ELR (cell line): Measurements from ENCODE around the gene TMEM63C.
"Not testable (repeated sequence)": the region's sequence is repeated elsewhere in the genome, so short reads cannot be mapped to it uniquely, and the experiment has no call there.

Experiments
- DNase-seq: peaks from one replicate; pipeline ENCODE4 v3.0.0-alpha.2; 2015; ENCODE audit warnings: low read depth

Gene TMEM63C

GRCh38 chr14:77278461-77279230, 97.0 kb downstream of the TMEM63C start:
- no peak for DNase-seq

DNA sequence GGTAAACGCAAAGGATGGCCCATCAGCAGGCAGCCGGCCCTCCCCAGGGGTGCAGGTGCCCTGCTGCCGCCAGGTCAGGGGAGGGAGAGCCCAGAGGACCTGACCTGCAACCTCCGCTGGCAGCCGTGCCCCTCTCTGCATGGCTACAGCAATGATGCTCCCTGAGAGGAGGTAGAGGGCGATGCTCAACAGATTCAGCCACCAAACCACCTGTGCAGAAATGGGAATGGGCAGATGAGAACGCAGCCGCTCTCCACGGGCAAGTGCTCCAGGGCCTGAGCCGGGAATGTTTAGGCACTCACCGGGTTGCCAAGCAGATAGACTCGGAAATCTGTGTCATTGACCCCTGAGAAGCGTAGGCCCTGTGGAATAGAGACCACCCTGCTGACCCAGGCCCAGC, 98.1 kb downstream of the TMEM63C start:
- no peak for DNase-seq

- DNase-seq = not testable (repeated sequence)
These were observed 99.3 kb downstream of the TMEM63C start for GRCh38 chr14:77280921-77281320.

- DNase-seq = no peak
These were observed 100.3 kb downstream of the TMEM63C start for GRCh38 chr14:77281852-77282410.

DNA sequence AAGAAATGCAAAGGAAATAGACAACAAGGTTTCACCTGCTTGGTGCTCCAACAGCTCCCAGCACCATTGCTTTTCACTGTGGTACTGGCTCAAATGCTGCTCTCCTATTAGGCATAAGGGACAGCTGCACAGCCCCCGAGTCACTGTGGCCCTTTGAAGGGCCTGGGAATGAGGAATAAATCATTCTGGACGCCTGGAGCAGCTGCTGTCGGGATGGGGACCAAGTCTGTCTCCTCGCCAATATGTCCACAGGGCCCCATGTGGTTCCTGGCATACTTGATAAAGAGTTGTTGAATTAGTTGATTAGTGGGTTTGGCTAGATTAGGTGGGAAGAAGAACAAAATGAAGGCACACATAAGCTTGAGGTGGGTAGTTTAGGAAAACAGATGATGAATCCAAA, 102.5 kb downstream of the TMEM63C start:
- DNase-seq = no peak

DNA sequence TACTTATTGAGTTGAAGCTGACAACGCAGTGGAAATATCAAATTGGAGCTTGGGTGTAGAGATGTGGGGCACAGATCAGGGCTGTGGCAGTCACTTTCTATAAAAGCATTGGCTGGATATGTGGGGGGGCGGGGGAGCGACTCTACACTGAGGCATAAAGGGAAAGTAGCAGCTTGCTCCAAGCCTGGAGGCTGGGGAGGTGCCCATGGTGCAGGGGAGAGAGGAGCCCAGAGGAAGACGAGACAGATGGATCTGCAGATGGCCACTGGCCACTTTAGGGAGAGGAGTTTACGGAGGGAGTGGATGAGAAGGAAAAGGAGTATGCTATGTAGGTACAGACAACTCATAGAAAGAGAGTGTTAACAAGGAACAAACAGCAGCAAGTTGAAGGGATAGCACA, 102.9 kb downstream of the TMEM63C start:
- DNase-seq = no peak

DNA sequence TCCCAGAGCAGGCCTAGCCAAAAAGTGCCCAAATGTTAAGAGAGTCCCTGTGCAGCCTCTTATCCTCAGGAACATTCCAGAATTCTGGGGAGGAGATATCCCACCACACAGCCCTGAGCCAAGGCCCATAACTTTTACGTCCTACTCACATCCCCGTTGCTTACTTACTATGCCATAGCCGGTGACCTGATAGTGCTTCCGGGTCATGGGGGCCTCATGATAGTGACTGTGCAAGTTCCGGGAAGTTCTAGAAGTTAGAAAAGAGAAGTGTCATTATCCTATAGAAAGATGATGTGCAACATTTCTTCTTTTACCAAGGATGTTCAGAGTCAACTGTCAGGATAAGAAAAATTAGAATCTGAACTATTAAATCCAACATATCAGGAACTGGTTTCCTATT, 105.0 kb downstream of the TMEM63C start:
- DNase-seq = no peak

GRCh38 chr14:77290705-77291104, 109.1 kb downstream of the TMEM63C start:
- DNase-seq = peak; percentile 61

GRCh38 chr14:77296155-77296554, 114.6 kb downstream of the TMEM63C start:
- DNase-seq = no peak

GRCh38 chr14:77296906-77297305, 115.3 kb downstream of the TMEM63C start:
- DNase-seq = no peak

DNA sequence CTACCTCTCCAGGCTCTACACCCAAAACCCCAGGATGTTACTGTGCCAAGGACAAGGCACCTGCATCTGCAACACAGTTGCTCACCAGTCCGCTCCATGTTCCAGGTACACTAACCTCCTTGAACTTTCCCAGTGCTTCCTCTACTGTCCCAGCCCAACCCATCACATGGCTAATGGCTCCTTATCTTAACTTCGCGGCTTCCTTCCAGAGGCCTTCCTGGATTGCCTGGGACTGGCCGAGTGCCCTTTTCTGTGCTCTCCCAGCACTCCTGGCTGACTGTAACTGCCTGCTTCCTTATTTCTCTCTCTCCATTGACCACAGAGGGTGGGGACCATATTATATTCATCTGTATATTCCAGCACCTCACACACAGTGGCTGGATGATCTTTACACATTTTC, 118.2 kb downstream of the TMEM63C start:
- no peak for DNase-seq

DNA sequence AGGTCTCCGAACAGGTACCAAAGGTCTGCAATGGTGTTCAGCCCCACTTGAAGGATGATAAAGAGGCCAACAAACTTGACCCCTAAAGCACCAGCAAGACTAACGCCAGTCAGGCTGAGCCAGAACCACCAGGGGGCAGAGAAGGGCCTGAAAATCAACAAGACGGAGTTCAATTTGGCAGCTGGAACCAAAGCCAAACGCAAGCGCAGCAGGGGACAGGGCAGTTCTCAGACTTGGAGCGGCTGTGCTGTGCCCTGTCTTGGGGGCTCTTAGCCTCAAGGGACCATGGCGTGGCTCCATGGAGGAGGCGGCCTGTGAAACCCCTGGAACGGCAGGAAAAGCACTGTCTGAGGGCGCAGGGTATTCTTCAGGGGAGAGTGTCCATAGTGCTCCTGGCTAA, 119.5 kb downstream of the TMEM63C start:
- DNase-seq = peak; percentile 82

DNA sequence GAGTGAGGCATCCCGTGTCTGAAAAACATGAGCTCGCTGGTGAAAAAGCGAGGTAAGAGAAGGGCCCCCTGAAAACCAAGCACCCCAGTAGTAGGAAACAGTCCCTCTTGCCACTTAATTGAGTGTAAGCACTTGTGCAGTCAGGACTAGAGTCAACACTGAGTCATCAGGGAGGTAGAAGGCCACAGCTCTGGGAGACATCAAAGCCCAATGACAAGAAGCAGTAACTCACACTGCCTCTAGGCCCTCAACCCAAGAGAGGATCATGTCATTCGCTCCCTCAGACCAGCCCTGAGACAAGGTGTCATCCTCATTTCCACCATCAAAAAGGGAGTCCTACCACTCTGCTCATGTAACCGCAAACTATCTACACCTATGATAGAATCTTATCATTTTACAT, 121.3 kb downstream of the TMEM63C start:
- DNase-seq = peak; percentile 91

GRCh38 chr14:77303417-77304156, 122.0 kb downstream of the TMEM63C start:
- peak; percentile 99 for DNase-seq

GRCh38 chr14:77305696-77306095, 124.1 kb downstream of the TMEM63C start:
- no peak for DNase-seq

DNA sequence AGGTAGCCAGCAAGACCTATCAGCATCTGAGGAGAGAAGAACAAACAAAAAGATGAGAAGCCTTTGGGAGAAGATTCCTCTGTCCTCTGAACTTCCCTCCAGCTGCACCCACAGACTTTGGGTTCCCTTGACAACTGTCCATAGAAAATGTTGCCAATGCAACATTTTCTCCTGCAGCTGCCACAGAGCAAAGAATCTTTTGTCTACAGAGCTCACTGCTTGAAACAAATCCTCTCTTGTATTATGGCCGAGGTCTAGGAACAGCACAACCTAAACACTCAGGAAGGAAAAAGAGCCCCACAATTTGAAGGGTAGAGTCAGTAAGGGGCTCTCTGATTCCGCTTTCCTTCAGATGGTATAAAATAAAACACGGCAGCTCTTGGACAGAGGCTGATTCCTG, 124.8 kb downstream of the TMEM63C start:
- DNase-seq = no peak

DNA sequence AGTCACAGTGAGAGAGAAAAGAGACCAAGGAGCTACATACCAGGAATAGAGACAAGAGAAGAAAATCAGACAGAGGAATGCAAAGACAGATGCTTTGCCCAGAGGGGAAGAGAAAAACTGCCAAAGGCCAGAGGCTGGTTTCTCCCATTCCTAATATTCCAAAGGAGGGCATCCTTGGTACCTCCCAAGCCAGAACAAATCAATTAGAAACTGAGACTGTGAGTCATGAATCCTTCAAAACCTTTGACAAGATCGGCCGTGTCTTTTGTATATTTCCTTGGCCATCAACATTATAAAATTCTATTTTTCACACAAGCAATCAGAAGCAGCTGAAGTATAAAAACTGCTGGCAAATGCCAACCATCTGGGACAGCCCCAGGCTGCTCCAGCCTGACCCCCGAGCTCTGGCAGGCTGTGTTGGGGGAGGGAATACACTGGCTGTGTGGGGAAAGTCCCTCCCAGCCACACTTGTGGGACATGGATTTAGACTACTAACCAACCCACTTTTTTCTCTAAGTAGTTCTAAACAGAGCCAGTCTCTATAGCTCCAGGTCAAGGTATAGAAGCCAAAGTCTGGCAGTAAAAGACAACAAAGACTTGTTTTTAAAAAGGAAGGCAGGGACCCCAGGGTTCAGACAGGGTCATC, 125.4 kb downstream of the TMEM63C start:
- peak; percentile 36 for DNase-seq
